Transverse colon (tissue), 4 donors: ENCODE data around the gene CASP9.

ENCODE experiments used
- CTCF ChIP-seq, 5 experiments: fragments of 200-600 bp in 3 of 5; fragments of 450-650 bp in 2 of 5; sonication (generic) in 3 of 5; IDR thresholded peaks; 1 replicate in 2 of 5; 2 replicates in 3 of 5; pipeline ENCODE4 v1.5.1; 2016 to 2017; ENCODE audit warnings: antibody characterized with exemption in 5 of 5, inconsistent platforms in 3 of 5, mild to moderate bottlenecking in 2 of 5, moderate library complexity in 1 of 5
- EP300 ChIP-seq: sonication (generic); formaldehyde crosslinking; IDR thresholded peaks from one replicate; pipeline ENCODE4 v1.6.1; 2017; ENCODE audit warnings: antibody characterized with exemption, low read depth
- POLR2A ChIP-seq: fragments of 450-650 bp; IDR thresholded peaks from one replicate; pipeline ENCODE4 v1.6.1; 2016; ENCODE audit warnings: antibody characterized with exemption, mild to moderate bottlenecking, moderate library complexity
- POLR2AphosphoS5 ChIP-seq, 3 donors: sonication (generic); formaldehyde crosslinking; IDR thresholded peaks; one replicate each; pipeline ENCODE4 v1.6.1; 2016; ENCODE audit warnings: antibody characterized with exemption in 3 of 3

DNA sequence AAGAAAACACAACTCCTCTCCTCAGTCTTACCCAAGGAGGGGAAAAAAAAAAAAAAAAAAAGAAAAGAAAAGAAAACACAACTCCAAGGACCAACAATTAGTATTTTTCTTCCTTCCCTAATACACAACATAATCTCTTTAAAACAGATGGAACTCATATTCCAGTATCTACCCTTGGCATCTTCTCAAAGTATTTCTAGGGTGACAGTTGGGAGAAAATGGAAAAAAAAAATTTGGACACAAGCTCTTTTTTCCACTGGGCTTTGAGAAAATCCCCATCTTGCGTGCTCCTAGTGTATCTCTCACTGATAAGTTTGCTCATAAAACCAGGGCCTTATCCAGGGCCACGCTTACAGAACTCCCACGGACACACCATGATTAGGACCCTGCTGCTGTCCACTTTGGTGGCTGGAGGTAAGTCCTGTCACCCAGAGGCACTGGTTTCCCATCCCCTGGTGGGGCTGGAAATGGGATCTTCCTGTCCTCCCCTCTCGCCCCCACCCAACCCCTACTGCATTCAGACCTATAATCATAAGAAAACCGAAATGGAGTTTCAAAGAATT, 48.2 kb downstream of the CASP9 start, which contains the start of gene CELA2B:
- TF ChIP-seq CTCF (IDR thresholded peaks at IDR 0.05): no peak
- TF ChIP-seq POLR2AphosphoS5 (IDR thresholded peaks at IDR 0.05): no peak
- no peak for TF ChIP-seq POLR2A
- TF ChIP-seq EP300: no peak
